SU-DHL-6 (cell line): ENCODE data around the gene TATDN3.
"Not testable (repeated sequence)": the region's sequence is repeated elsewhere in the genome, so short reads cannot be mapped to it uniquely, and the experiment has no call there.

Experiments used
- H2AFZ ChIP-seq: fragments of 200-600 bp; sonication (generic); 2 replicates; pipeline ENCODE4 v1.6.1; 2014; ENCODE audit warnings: low read depth, mild to moderate bottlenecking, moderate library complexity, mixed read lengths, antibody characterized with exemption, low read length; ENCODE audit not compliant: severe bottlenecking
- H3F3A ChIP-seq: fragments of 200-600 bp; shearing (Covaris generic); 2 replicates; pipeline ENCODE4 v1.6.0; 2016; ENCODE audit warnings: antibody characterized with exemption, mild to moderate bottlenecking; ENCODE audit not compliant: insufficient read depth
- H3K27ac ChIP-seq: fragments of 200-600 bp; sonication (generic); 2 replicates; pipeline ENCODE4 v1.5.1; 2016; ENCODE audit warnings: low read depth, mild to moderate bottlenecking, low read length, moderate library complexity, mixed read lengths
- H3K27me3 ChIP-seq: fragments of 200-600 bp; sonication (generic), shearing (Covaris generic); 2 replicates; pipeline ENCODE4 v1.6.0; 2014; ENCODE audit warnings: mild to moderate bottlenecking, low read length
- H3K36me3 ChIP-seq: fragments of 200-600 bp; sonication (generic); 2 replicates; pipeline ENCODE4 v1.6.1; 2014; ENCODE audit warnings: mild to moderate bottlenecking, low read length, mixed read lengths
- H3K4me2 ChIP-seq: fragments of 300-600, 200-600 bp; shearing (Covaris generic), sonication (generic); 2 replicates; pipeline ENCODE4 v1.6.0; 2014; ENCODE audit warnings: low read length, low read depth, mild to moderate bottlenecking; ENCODE audit not compliant: poor library complexity, severe bottlenecking
- H3K4me3 ChIP-seq: fragments of 200-600 bp; sonication (generic); 2 replicates; pipeline ENCODE4 v1.5.1; 2014; ENCODE audit warnings: antibody characterized with exemption, low read length, mild to moderate bottlenecking, mixed read lengths; ENCODE audit not compliant: insufficient read depth, poor library complexity, severe bottlenecking
- H3K79me2 ChIP-seq: fragments of 200-600 bp; sonication (generic); 2 replicates; pipeline ENCODE4 v1.6.1; 2014; ENCODE audit warnings: mild to moderate bottlenecking, low read length, moderate library complexity; ENCODE audit not compliant: insufficient read depth
- H3K9ac ChIP-seq: fragments of 200-600 bp; sonication (generic); 2 replicates; pipeline ENCODE4 v1.7.0; 2014; ENCODE audit warnings: mild to moderate bottlenecking, low read length
- H3K9me2 ChIP-seq: fragments of 200-600 bp; sonication (generic); replicated peaks from 2 replicates; pipeline ENCODE4 v1.6.1; 2014; ENCODE audit warnings: low read length; ENCODE audit not compliant: insufficient read depth
- H3K9me3 ChIP-seq: fragments of 200-600 bp; sonication (generic); 2 replicates; pipeline ENCODE4 v1.6.1; 2014; ENCODE audit warnings: low read length, mixed read lengths; ENCODE audit not compliant: insufficient read depth
- H4K20me1 ChIP-seq: fragments of 200-600 bp; sonication (generic); 2 replicates; pipeline ENCODE4 v1.6.1; 2014; ENCODE audit warnings: low read depth, mild to moderate bottlenecking, antibody characterized with exemption, low read length, moderate library complexity, mixed read lengths
- EZH2phosphoT487 ChIP-seq: fragments of 200-600 bp; sonication (generic), shearing (Covaris generic); conservative IDR thresholded peaks from 2 replicates; pipeline ENCODE4 v1.6.1; 2018; ENCODE audit warnings: mild to moderate bottlenecking, antibody characterized with exemption, low read length, moderate library complexity, mixed read lengths
- TF ChIP-seq, protein P1 (sequence below): fragments of 200-600 bp; sonication (generic); IDR thresholded peaks from one replicate; pipeline ENCODE4 v1.5.1; 2017; ENCODE audit warnings: antibody characterized with exemption, mild to moderate bottlenecking, low read length, moderate library complexity; ENCODE audit not compliant: insufficient read depth, poor library complexity, severe bottlenecking

Gene TATDN3

DNA sequence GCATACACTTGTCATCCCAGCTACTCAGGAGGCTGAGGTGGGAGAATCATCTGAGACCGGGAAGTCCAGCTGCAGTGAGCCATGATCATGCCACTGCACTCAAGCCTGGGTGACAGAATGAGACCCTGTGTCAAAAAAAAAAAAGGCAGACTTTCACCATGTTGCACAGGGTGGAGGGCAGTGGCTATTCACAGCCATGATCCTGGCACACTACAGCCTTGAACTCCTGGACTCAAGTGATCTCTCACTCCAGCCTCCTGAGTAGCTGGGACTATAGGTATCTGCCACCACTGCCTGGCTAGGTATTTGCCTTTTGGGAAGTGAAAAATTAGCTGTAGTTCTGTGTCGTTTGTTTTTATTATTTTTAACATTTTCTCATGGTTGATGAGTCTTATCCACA lies 36.7 kb downstream of the TATDN3 start:
- TF ChIP-seq, protein P1, sequence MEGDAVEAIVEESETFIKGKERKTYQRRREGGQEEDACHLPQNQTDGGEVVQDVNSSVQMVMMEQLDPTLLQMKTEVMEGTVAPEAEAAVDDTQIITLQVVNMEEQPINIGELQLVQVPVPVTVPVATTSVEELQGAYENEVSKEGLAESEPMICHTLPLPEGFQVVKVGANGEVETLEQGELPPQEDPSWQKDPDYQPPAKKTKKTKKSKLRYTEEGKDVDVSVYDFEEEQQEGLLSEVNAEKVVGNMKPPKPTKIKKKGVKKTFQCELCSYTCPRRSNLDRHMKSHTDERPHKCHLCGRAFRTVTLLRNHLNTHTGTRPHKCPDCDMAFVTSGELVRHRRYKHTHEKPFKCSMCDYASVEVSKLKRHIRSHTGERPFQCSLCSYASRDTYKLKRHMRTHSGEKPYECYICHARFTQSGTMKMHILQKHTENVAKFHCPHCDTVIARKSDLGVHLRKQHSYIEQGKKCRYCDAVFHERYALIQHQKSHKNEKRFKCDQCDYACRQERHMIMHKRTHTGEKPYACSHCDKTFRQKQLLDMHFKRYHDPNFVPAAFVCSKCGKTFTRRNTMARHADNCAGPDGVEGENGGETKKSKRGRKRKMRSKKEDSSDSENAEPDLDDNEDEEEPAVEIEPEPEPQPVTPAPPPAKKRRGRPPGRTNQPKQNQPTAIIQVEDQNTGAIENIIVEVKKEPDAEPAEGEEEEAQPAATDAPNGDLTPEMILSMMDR, result no peak
- TF ChIP-seq EZH2phosphoT487, result no peak
- no peak overlapping the region for H3K4me2 ChIP-seq
- peaks cover 11% of the 10 kb centered on the region; the same call in 1 of the 2 replicates for H3K9me3 ChIP-seq

GRCh38 chr1:212833211-212834207 lies 41.8 kb downstream of the TATDN3 start:
- not testable (repeated sequence) for H3K36me3 ChIP-seq, H3K27me3 ChIP-seq, H4K20me1 ChIP-seq, H2AFZ ChIP-seq, H3K27ac ChIP-seq, H3K9me2 ChIP-seq, H3F3A ChIP-seq, H3K9ac ChIP-seq, H3K4me2 ChIP-seq, H3K4me3 ChIP-seq, H3K9me3 ChIP-seq, H3K79me2 ChIP-seq

More for the DNA sequence above, 36.7 kb downstream of the TATDN3 start:
- Histone ChIP-seq H3K9me2 (no peaks in the 10 kb centered on the region), H3K4me3 (no peak overlapping the region), H3K36me3 (no peaks in the 10 kb centered on the region), H3K79me2 (no peaks in the 10 kb centered on the region), H3K27me3 (no peaks in the 10 kb centered on the region), H2AFZ (no peak overlapping the region), H3K9ac (no peak overlapping the region), H3F3A (no peaks in the 10 kb centered on the region), H4K20me1 (no peaks in the 10 kb centered on the region), H3K27ac (no peak overlapping the region)

- no peaks in the 10 kb centered on the region for H3K27me3 ChIP-seq
- no peaks in the 10 kb centered on the region for H3K9me3 ChIP-seq
- no peak overlapping the region for H2AFZ ChIP-seq
- H3K9ac ChIP-seq, result no peak overlapping the region
- no peak for TF ChIP-seq EZH2phosphoT487
- TF ChIP-seq, protein P1, result no peak
- H3K4me3 ChIP-seq, result no peak overlapping the region
- H3K36me3 ChIP-seq, result no peaks in the 10 kb centered on the region
- H3K27ac ChIP-seq, result no peak overlapping the region
- H3F3A ChIP-seq, result no peaks in the 10 kb centered on the region
- H4K20me1 ChIP-seq, result no peaks in the 10 kb centered on the region
- no peaks in the 10 kb centered on the region for H3K9me2 ChIP-seq
- no peaks in the 10 kb centered on the region for H3K79me2 ChIP-seq
- H3K4me2 ChIP-seq, result no peak overlapping the region
Measured at GRCh38 chr1:212838145-212838544, 46.5 kb downstream of the TATDN3 start.

GRCh38 chr1:212844521-212844920 lies 52.8 kb downstream of the TATDN3 start:
- not testable (repeated sequence) for H3K79me2 ChIP-seq, H3K9me3 ChIP-seq, H3K4me3 ChIP-seq, H3K9ac ChIP-seq, H2AFZ ChIP-seq, H4K20me1 ChIP-seq, H3F3A ChIP-seq, H3K4me2 ChIP-seq, H3K27ac ChIP-seq, H3K36me3 ChIP-seq, H3K9me2 ChIP-seq, H3K27me3 ChIP-seq
